ENCODE measurements around the gene CLPSL2.
A peak's percentile ranks its signal among the peaks of the same experiment; 100 is the strongest.

Gene CLPSL2

DNA sequence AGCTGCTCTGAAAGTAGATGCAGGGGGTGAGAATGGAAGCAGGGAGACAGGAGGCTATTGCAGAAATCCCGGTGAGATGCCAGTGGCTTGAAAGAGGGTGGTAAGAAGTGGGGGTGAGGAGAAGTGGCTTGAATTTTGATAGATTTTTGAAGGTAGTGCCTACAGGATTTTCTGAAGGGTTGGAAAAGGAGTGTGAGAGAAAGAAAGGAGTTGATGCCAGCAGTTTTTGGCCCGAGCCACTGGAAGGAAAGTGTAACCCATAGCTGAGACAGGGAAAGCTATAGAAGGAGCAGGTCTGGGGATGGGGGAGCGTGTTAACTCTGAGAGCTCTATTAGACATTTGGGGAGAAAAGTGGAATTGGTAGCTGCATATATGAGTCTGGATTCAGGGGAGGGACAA, 29.9 kb upstream of the CLPSL2 start:
- no peak for DNase-seq (ENCODE audit: low spot score)

DNA sequence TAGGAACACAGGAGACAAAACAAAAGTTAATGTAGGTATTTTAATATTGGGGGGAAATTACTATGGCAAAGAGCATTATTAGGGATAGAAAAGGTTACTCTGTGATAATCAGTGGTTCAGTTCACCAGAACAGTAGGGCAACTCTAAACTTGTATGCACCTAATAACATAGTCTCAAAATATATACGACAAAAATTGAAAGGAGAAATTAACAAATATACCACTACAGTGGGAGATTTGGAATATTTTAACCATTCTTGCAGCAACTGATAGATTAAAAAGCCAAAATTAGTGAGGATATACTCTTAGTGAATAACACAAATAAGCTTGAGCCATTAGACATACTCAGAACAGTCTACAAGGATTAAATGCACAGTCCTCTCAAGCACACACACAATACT, 28.5 kb upstream of the CLPSL2 start:
- no peak for DNase-seq (ENCODE audit: low spot score)

DNA sequence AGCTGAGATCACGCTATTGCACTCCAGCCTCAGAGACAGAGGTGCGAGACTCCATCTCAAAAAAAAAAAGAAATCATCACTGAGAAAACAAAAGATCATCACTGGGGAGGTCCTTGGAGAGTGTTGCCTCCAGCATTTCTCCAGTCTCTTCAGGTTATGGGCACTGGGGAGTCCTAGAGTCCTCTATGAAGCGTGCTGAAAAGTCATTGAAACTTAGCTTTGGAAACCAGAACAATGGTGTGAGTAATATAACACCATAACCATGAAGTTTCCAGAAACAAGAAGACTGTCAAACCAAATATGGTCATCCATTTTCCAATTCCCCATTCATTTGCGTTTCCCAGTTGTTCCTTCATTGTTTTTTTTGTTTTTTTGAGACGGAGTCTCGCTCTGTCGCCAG, 25.8 kb upstream of the CLPSL2 start:
- DNase-seq (ENCODE audit: low spot score), result no peak

DNA sequence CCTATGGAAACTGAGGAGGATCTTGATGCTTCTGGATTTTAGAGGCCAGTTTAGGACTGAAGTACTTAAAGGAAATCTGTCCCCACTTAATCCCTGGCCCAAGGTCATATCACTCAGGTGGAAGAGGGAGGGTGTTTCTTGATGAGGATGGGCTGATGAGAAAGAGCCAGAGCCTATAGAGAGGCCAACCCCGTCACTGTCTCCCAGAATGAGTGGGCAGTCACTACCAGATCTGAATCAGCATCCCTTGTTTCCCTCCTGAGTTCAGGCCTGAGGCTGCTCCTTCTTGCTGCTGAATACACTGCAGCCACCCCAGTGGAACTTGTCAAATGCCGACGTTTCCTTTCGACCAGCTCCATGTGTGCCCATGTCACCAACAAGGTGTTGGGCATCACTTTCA, 24.8 kb upstream of the CLPSL2 start:
- DNase-seq (ENCODE audit: low spot score), result no peak

DNA sequence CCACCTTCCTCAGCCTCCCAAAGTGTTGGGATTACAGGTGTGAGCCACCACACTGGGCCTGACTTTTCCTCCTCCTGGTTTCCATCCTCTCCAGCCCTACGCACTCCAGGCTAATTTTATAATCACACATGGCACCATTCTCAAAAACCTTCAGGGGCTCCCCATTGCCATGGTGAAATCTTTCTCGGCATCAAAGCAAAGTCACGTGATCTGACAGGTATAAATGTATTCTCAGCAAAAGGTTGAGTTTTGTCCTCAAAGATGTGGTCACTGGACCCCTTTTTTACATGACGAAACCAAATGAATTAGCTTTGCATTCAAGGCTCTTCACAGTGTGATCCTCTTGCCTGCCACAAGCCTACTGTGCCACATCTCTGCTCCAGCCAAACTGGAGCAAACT, 24.1 kb upstream of the CLPSL2 start:
- no peak for DNase-seq (ENCODE audit: low spot score)

DNA sequence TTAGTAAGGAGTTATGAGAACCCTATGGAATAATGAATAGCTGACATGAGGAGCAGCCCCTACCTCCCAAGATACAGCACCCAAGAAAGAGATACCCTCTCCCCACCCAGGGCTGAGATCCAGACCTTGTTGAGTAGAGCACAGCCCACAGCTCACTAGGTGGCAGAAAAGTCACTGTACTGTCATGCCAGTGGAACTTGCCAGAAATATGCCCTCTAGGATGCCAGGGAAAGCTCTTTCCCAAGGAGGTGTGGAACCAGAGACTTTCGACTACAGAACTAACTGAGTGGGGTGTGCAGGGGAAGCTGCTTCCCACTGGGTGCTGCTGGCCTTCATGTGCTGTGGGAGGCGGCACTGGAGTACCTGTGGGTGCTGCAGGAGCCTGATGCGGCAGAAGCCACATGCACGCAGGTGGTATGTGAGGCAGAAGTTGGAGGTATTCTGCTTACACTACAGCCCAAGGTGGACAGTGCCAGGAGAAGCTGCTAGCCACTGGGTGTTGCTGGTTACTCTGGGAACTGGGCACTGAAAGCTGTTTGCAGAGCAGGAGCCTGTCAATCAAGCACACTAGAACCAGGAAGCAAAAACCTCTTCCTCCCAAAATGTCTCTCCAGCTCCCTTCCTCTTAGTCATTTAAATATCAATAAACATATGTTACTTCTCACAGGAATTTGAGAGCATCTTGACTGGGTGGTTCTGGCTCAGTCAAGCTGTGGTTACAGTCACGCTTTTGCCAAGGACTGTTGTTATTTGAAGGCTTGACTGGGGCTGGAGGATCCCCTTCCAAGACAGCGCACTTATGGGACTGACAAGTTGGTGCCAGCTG, 21.7 kb upstream of the CLPSL2 start:
- no peak for DNase-seq (ENCODE audit: low spot score)

DNA sequence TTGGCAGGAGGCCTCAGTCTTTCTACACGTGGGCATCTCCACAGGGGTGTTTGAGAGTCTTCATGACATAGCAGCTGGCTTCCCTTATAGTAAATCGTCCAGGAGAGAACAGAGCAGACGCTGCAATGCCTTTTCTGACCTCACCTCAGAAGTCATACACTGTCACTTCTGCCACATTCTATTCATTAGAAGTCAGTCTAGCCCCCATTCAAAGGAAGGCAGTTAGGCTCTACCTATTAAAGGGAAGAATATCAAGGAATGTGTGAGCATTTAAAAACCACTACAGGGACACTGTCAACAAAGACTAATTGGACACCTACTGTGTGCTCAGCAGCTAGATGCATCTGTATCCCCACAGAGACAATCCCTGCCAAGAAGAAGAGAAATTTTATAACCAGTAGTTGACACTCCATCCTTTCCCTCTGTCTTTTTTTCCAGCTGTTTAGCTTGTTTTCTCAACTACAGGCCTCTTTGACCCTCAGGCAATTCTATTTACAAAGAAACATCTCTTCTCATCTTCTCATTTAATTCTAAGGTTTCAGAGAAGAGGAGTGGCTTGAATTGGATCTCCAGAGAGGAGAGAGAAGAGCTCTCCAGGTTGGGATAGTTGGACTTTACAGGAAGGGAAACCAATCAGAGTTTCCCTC, 21.0 kb upstream of the CLPSL2 start:
- DNase-seq (ENCODE audit: low spot score), result no peak

DNA sequence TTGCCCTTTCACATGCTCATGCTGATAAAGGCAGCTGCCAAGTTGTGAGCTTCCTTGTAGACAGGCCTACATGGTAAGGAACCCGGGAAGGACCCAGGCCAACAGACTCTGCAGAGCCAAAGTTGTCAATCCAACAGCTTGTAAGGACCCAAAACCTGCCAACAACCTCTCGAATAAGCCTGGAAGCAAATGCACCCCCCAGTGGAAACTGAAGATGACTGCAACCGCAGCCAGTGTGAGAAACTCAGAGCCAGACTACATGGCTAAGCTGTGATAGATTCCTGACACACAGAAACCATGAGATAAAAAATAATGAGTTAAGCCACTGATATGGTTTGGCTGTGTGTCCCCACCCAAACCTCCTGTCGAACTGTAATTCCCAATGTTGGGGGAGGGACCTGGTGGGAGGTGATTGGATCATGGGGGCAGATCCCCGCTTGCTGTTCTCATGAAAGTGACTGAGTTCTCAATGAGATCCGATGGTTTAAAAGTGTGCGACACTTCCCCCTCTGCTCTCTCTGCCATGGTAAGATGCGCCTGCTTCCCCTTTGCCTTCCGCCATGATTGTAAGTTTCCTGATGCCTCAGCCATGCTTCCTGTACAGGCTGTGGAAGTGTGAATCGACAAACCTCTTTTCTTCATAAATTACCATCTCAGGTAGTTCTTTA, 18.8 kb upstream of the CLPSL2 start:
- DNase-seq (ENCODE audit: low spot score), result peak; percentile 45

DNA sequence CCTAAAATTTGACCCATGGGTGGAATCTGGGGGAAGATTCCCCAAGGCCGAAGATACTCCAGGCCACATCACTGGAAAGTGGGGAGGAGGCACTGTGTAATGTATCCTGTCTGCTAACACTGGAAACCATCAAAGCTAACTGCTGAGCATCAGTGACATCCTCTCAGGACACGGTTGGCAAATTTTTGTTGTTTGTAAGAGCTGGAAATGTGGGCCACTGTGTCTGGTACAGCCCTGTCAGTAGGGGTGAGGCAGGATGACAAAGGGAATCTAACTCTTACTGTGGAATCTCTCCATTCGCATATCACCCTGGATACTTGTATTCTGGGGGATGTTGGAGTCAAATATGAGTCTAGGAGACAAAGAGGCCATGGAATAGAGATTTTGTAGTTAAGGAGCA, 17.0 kb upstream of the CLPSL2 start:
- no peak for DNase-seq (ENCODE audit: low spot score)

DNA sequence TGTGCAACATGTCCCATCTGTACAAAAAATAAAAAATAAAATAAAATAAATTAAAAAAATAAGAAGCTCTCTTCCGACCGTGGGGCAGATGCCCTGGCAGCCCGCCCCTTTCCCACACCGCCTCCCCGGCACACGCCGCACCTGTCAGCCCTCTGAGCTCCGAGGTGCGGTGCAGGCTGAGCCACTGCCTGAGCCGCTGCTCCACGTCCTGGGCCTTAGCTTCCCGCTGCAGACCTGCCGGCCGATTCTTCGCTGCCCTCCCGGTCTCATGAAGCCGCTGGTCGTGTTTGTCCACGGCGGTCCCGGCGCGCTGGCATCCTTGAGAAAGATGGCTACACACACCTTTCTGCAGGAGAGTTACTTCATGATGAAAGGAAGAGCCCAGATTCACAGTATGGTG, 10.7 kb upstream of the CLPSL2 start:
- no peak for DNase-seq (ENCODE audit: low spot score)

DNA sequence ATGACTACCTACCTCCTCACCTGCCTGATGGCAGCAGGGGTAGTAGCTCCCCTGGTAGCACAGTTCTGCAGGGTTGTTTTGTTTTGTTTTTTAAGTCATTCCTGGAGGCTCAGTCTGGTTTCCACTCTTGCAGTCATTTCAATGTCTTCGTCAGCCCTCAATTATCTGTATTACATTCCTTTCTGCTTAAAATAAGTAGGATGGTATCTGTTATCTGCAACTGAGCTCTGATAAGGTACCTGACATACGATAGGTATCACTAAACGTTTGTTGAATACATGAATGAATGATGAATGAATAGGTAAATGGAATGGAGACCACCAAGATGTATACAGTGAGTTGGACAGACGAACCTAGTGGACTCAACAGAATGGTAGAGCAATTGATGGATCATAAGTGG, 7.2 kb upstream of the CLPSL2 start:
- DNase-seq (ENCODE audit: low spot score), result no peak

DNA sequence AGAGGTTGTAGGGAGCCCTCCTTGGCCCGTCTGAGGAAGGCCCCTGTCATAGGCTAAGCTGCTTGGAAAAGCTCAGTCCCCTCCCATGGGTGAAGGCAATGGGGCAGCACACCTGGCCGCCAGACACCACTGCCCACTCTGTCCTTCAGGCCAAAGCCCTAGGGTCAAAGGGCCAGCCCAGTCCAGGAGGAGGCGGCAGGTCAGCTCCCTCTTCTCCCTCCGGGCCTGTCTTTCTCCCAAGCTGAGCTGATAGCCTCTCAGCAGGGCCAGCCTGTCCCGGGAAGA, 5.1 kb upstream of the CLPSL2 start:
- no peak for DNase-seq (ENCODE audit: low spot score)

DNA sequence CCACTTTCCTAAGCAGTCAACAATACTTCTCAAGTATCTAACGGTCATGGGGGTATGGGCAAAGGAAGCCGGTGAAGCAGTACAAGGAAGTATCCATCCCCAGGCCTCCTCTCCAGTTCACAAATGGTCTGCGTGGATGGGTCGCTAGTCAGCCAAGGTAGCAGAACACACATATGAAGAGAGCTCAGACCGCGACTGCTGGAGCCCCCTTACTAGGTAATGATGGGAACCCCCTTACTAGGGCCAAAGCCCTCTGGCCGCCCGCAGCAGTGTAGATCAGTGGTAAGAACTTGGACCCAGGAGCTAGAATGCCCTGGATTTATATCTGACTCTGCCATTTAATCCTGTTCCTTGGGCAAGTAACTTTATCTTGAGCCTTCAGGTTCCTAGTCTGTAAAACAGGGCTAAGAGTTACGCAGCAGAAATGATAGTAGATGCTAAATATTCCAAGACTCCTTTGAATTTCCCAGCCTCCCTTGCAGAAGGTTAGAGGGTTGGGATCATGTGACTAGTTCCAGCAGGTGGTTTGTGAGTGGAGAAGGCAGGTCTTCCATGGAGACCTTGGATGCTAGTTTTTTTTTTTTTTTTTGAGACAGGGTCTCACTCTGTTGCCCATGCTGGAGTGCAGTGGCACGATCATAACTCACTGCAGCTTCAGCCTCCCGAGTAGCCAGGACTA, 2.1 kb upstream of the CLPSL2 start:
- no peak for DNase-seq (ENCODE audit: low spot score)

DNA sequence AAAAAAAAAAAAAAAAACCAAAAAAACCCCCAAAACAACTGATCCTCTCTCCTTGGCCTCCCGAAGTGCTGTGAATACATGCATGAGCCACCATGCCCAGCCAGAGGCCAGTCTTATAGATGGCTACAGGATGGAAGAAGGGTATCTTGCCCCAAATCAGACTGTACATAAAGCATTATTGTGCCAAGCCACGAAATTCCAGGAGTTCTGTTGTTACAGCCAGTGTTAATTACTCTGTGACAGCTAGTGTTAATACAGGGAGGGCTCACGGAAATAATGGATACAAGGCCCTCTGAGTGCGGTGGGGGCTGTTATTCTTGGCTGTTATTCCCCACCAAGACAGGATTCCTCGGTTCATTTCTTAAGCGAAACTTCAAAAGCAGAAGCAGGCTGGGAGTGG, 1.4 kb upstream of the CLPSL2 start:
- DNase-seq (ENCODE audit: low spot score), result no peak

DNA sequence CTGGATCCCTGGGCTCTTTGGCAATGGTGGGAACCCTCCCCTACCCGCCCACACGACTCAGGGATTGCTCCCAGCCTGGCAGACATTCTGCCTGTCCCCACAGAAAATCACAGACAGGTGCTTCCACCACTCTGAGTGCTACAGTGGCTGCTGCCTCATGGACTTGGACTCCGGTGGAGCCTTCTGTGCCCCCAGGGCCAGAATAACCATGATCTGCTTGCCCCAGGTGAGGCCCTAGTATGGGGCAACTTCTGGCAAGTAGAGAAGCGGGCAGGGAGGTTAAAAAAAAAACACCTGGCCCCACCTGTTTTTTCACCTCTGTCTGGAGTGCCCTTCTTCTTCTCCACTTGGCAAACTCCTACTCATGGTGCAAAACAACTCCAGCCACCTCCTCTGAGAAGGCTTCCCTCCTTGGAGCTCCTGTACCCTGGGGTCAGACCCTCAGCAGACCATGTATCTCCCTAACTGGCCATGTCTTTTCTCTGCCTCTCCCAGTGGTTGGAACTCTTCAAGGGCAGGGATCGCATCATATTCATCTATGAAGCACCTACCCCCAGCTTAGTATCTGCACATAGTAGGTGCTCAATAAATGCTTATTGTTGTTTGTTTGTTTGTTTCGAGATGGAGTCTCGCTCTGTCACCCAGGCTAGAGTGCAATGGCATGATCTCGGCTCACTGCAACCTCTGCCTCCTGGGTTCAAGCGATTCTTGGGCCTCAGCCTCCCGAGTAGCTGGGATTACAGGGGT, 1.1 kb downstream of the CLPSL2 start:
- no peak for DNase-seq (ENCODE audit: low spot score)

DNA sequence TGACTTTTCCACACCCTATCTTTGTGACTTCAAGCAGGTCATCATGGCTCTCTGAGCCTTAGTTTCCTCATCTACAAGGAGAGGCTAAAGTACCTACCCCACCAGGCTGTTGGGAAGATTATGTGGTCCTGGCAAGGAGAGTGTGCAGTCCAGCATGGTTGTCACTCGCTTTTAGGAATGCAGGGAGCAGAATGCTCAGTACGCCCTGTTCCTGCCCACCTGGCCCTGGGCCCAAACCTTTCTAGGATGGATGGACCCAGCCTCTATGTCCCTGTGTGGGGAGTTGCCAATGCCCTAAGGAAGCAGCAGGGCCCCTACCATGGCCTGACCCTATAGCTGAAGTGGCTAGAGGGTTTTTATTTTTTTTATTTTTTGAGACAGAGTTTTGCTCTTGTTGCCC, 2.0 kb downstream of the CLPSL2 start:
- no peak for DNase-seq (ENCODE audit: low spot score)

DNA sequence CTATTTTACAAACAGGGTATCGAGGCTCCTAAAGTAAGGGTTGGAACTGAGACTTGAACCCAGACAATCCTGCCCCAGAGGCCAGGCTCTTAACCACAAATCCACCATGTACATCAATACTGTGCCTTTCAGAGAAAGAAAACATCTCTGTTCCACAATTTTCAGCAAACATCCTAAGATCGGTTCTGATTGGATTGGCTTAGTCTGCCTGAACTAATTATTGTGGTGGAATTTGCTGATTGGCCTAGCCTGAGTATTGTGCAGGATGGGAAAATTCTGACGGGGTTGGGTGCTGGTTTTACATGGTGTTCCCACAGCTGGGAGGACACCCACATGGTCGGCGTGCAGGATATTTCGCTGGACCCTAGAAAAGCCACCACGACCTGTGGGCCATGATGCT, 4.3 kb downstream of the CLPSL2 start, which contains the start of gene CLPSL1:
Gene CLPSL1, plus strand, starts transcription at position 301 of the 400 bp plus-strand sequence. Its CDS starts 92 bp downstream, at position 393.
- no peak for DNase-seq (ENCODE audit: low spot score)

DNA sequence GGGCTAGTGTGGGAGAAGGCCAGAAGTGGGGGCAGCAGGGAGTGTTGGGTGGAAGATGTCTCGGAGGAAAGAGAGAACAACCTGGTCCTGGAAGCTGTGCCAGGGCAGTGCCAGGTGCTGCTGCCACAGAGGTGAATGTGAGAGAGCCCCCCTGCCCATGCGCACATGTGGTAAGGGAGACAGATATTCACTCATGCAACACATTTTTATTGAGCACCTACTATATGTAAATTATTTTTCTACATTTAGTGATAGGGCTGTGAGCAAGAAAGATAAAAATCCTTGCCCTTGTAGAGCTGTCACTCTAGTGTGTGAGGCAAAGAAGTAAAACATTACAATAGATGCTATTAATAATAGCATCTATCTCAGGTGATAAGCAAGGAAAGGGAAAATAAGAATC, 4.9 kb downstream of the CLPSL2 start:
- no peak for DNase-seq (ENCODE audit: low spot score)

DNA sequence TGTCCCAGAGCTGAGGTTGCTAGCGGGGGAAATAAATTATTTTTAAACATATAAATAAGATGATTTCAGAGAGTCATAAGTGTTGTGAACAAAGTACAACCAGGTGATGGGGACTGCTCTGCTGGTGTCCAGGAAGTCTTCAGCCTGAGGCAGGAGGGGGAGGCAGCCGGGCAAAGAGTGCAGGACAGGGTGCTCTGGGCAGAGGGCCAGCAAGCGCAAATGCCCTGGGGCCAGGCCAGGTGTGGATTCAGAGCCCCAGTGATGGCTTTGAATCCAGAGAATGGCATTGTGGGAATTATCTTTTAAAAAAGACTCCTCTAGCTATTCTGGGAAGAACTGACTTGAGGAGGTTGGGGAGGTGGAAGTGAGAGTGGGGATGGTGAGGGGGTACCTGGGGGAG, 6.0 kb downstream of the CLPSL2 start:
- DNase-seq (ENCODE audit: low spot score), result no peak

DNA sequence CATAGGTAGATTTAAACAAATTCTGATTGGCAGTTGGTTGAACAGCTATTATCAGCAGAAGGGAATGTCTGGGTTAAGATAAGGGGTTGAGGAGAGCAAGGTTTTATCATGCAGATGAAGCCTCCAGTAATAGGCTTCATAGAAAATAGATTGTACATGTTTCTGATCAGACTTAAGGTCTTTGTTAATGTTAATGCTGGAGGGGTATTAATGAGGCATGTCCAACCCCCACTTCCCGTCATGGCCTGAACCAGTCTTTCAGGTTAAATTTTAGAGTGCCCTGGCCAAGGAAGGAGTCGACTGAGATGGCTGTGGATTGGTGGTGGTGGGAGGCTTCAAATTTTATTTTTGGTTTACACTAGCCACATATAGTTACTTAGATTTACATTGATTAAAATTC, 7.8 kb downstream of the CLPSL2 start:
- no peak for DNase-seq (ENCODE audit: low spot score)

DNA sequence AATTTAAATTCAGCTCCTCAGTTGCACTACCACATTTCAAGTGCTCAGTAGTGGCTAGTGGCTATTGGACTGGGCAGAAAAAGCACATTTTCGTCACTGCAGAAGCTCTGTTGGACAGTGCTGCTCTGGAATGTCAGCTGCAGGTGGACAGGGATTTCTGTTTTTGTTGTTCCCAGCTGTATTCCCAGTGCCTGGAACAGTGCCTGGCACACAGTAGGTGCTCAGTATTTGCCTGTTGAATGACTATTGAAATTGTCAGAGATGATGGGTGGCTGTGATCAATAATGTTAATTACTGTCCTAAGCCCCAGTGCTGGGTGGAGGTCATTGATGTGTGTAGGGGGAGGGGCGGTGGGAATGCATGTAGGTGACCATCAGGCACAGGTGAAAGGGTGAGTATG, 9.9 kb downstream of the CLPSL2 start:
- DNase-seq (ENCODE audit: low spot score), result no peak

DNA sequence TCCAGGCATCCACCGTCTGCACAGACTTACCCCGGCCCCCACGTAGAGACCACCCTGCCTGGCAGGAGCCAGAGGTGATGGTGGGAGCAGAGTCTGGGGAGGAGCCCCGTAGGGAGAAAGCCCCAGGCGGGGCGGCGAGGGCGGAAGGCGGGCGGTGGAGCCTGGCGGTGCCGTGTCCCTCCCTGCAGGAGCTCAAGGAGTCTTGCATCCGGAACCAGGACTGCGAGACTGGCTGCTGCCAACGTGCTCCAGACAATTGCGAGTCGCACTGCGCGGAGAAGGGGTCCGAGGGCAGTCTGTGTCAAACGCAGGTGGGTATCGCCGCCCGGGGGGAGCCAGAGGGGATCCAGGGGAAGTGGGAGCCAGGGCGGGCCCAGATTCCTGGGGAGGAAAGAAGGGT, 10.4 kb downstream of the CLPSL2 start:
- DNase-seq (ENCODE audit: low spot score), result no peak

All from AG08395 (cell line).